ENCODE data around the gene PLIN5. TPM values are rescaled to one million over a fixed set of nuclear protein-coding genes. Genes with fewer than 3 reads are reported as not detected.

PLIN5 gene
- total RNA-seq, 1 experiment from 2014 or later = 8.1 TPM

- TF ChIP-seq RAD21 (IDR thresholded peaks at IDR 0.05; ENCODE audit: low read depth) (no peak), ELF1 (IDR thresholded peaks at IDR 0.05; ENCODE audit: borderline replicate concordance, low read depth) (no peak), SRF (IDR thresholded peaks at IDR 0.05; ENCODE audit: low read depth) (no peak), TCF7L2 (IDR thresholded peaks at IDR 0.05; ENCODE audit: borderline replicate concordance, extremely low read depth, insufficient read depth, insufficient read length) (no peak)
Measured at GRCh38 chr19:4516939-4517300, 18.1 kb downstream of the PLIN5 start (continued).

- H3K9me3 ChIP-seq (ENCODE audit: control insufficient read depth in 1 of 2, insufficient read depth in 1 of 2, low read depth in 1 of 2, low read length in 2 of 2) = no peaks in the 10 kb centered on the region
- no peaks in the 10 kb centered on the region for H3K27me3 ChIP-seq (ENCODE audit: insufficient read depth, low read length)
- intact Hi-C loops (cut with micrococcal nuclease) = no loop called here
- peaks cover 0 to 4% of the 10 kb centered on the region in 2 experiments; a peak in 1 of 4 replicates for H3K4me1 ChIP-seq (ENCODE audit: control insufficient read depth in 1 of 2, insufficient read depth in 2 of 2, low read length in 2 of 2)
- H3K36me3 ChIP-seq (ENCODE audit: control insufficient read depth in 1 of 2, insufficient read depth in 2 of 2, low read length in 2 of 2) = no peaks in the 10 kb centered on the region
- BruUV-seq (replicated peaks) = no TSS peak
- no peak overlapping the region for H2AFZ ChIP-seq (ENCODE audit: low read depth, low read length, poor library complexity, severe bottlenecking)
- DNase-seq (ENCODE audit: low read depth, low spot score) (no peak), ATAC-seq (0 out of 2 replicates have a peak, but pooled peaks have one; percentile 23)
- no peaks in the 10 kb centered on the region for H3K79me2 ChIP-seq (ENCODE audit: insufficient read depth, low read length)
- TF ChIP-seq EZH2 (IDR thresholded peaks at IDR 0.05) (no peak), FOSL1 (IDR thresholded peaks at IDR 0.05; ENCODE audit: low read depth) (no peak), REST (IDR thresholded peaks at IDR 0.05; ENCODE audit: low read depth) (no peak)
- RAD21 ChIA-PET (ENCODE audit: low non-redundant PET in 1 of 2, low total read pairs in 2 of 2, uncharacterized antibody in 2 of 2, unreplicated experiment in 2 of 2) = no interaction called here
- H4K20me1 ChIP-seq (ENCODE audit: insufficient read depth) = no peaks in the 10 kb centered on the region
- POLR2A ChIA-PET = no interaction called here
- H3K4me2 ChIP-seq (ENCODE audit: low read length) = no peak overlapping the region
- CTCF ChIA-PET = interaction anchor here (2.0 kb wide), 1 partner anchor 9 kb away, joined by 8 read pairs; no protein-coding TSS in a partner anchor
- no peak overlapping the region for H3K4me3 ChIP-seq (replicated peaks in 1 of 2; ENCODE audit: low read depth in 1 of 2, low read length in 2 of 2)
- no peak overlapping the region for H3K27ac ChIP-seq (ENCODE audit: low read depth, low read length)
- no peak overlapping the region for H3K9ac ChIP-seq (ENCODE audit: low read length)
- H3K9me2 ChIP-seq (ENCODE audit: insufficient read depth) = no peaks in the 10 kb centered on the region
Measured at GRCh38 chr19:4516199-4516938, 18.7 kb downstream of the PLIN5 start.

Measured in HCT116 (cell line).